A549 (cell line): ENCODE results near the gene RPL27A. TPM values are rescaled to one million over a fixed set of nuclear protein-coding genes. Genes with fewer than 3 reads are reported as not detected.

Source experiments
- ATAC-seq, 2 experiments: fragments of 200-7000 bp in 1 of 2; fragments of >200 bp in 1 of 2; cut with Nextera tagmentation in 1 of 2; cut with Tn5 transposase in 1 of 2; 3 replicates each; pipeline versions ENCODE4 v1.8.0 to v1.9.1; 2018 to 2020; ENCODE audit warnings: mild to moderate bottlenecking in 1 of 2, moderate library complexity in 1 of 2
- CTCF ChIA-PET: fragments of 300-600 bp; sonication (Branson Sonifier 250); formaldehyde crosslinking; extraction: SDS; loops from one replicate; lab custom pipeline; 2021; ENCODE audit warnings: antibody characterized with exemption, inconsistent platforms; lab: Yijun Ruan, JAX
- POLR2A ChIA-PET: fragments of 350-600 bp; formaldehyde crosslinking; extraction: SDS; loops from one replicate; lab custom pipeline; 2021; ENCODE audit warnings: antibody characterized with exemption, inconsistent platforms; lab: Yijun Ruan, JAX
- DNase-seq, 2 experiments: peaks; one replicate each; pipeline versions ENCODE4 v3.0.0 to v3.0.0-alpha.2; 2011 to 2016; ENCODE audit warnings: low read depth in 1 of 2, low spot score in 1 of 2
- FAIRE-seq: peaks from 2 replicates; lab custom pipeline; 2011; peaks lifted over from hg19 to GRCh38; lab: Jason Lieb, UNC
- H3K27ac ChIP-seq, 2 experiments: fragments of >200 bp; sonication (Bioruptor Twin); formaldehyde crosslinking; 3 replicates each; pipeline ENCODE4 v1.5.1; 2016 to 2017
- H3K4me1 ChIP-seq: fragments of >200 bp; sonication (Bioruptor Twin); formaldehyde crosslinking; 3 replicates; pipeline ENCODE4 v1.6.1; 2016
- H3K4me2 ChIP-seq: fragments of >200 bp; sonication (Bioruptor Twin); formaldehyde crosslinking; 3 replicates; pipeline ENCODE4 v1.6.1; 2016
- H3K4me3 ChIP-seq: fragments of >200 bp; sonication (Bioruptor Twin); formaldehyde crosslinking; 3 replicates; pipeline ENCODE4 v1.5.1; 2016
- H3K9me3 ChIP-seq: fragments of >200 bp; sonication (Bioruptor Twin); formaldehyde crosslinking; 3 replicates; pipeline ENCODE4 v1.6.1; 2016
- CBX2 ChIP-seq: fragments of 200-600 bp; sonication (generic); IDR thresholded peaks from 2 replicates; pipeline ENCODE4 v1.6.1; 2016; ENCODE audit warnings: low read depth, mild to moderate bottlenecking, borderline replicate concordance
- CHD2 ChIP-seq: fragments of 150-350 bp; IDR thresholded peaks from 2 replicates; pipeline ENCODE4 v1.6.1; 2014; ENCODE audit warnings: low read length; ENCODE audit not compliant: partially characterized antibody
- CHD4 ChIP-seq: fragments of 200-600 bp; sonication (generic); IDR thresholded peaks from 2 replicates; pipeline ENCODE4 v1.6.1; 2016; ENCODE audit warnings: antibody characterized with exemption, mild to moderate bottlenecking, borderline replicate concordance
- ESRRA ChIP-seq: fragments of 150-350 bp; IDR thresholded peaks from 2 replicates; pipeline ENCODE4 v1.6.1; 2014; ENCODE audit warnings: mild to moderate bottlenecking, low read length, borderline replicate concordance
- FOXS1 ChIP-seq: fragments of 250-450 bp; sonication (Bioruptor Pico); IDR thresholded peaks from 2 replicates; pipeline ENCODE4 v1.5.0; 2020; ENCODE audit warnings: mild to moderate bottlenecking, moderate library complexity
- HOXB5 ChIP-seq: fragments of 250-450 bp; sonication (Bioruptor Pico); IDR thresholded peaks from 2 replicates; pipeline ENCODE4 v1.5.0; 2020; ENCODE audit warnings: mild to moderate bottlenecking, moderate library complexity
- JUN ChIP-seq, 2 experiments: fragments of >200 bp; sonication (Bioruptor Twin); formaldehyde crosslinking; IDR thresholded peaks; 2 replicates in 1 of 2; 3 replicates in 1 of 2; pipeline ENCODE4 v1.6.1; 2016 to 2017
- NFE2L2 ChIP-seq: fragments of 150-350 bp; conservative IDR thresholded peaks from 2 replicates; pipeline ENCODE4 v1.6.1; 2014; ENCODE audit warnings: low read length
- POLR2A ChIP-seq: IDR thresholded peaks from 2 replicates; pipeline ENCODE4 v1.6.1; 2012; ENCODE audit warnings: mild to moderate bottlenecking, low read length
- TFCP2L1 ChIP-seq: fragments of 250-450 bp; sonication (Bioruptor Pico); IDR thresholded peaks from 2 replicates; pipeline ENCODE4 v1.5.0; 2021; ENCODE audit warnings: mild to moderate bottlenecking
- ZFP36 ChIP-seq: fragments of 450-650 bp; IDR thresholded peaks from 2 replicates; pipeline ENCODE4 v1.6.1; 2014; ENCODE audit warnings: borderline replicate concordance; ENCODE audit not compliant: partially characterized antibody
- WGBS: methylation state at CpG from one replicate; pipeline ENCODE4 v1.1.6; 2017; ENCODE audit errors: missing lambda C conversion rate; 5-methylcytosine and 5-hydroxymethylcytosine counted together
- polyA plus RNA-seq, 4 experiments: library from polyadenylated mRNA; depleted of rRNA in 3 of 4; stranded (reverse); fragments of >200 nt; fragmentation: RNase III in 1 of 4; extraction: RNeasy Plus Mini Kit Qiagen cat#74134 plus additional on column Dnase treatment in 1 of 4; gene quantifications; 2 replicates in 3 of 4; 3 replicates in 1 of 4; pipeline ENCODE4 v1.2.3, GENCODE V29; 2011 to 2017
- TF ChIP-seq, protein P1 (sequence below): fragments of >200 bp; sonication (Bioruptor Twin); formaldehyde crosslinking; IDR thresholded peaks from 2 replicates; pipeline ENCODE4 v1.6.1; 2016
- TF ChIP-seq, protein P2 (sequence below): fragments of 200-600 bp; sonication (generic); IDR thresholded peaks from 2 replicates; pipeline ENCODE4 v1.6.1; 2016; ENCODE audit warnings: antibody characterized with exemption, mild to moderate bottlenecking, moderate library complexity
- TF ChIP-seq, protein P3 (sequence below): fragments of 250-450 bp; sonication (Bioruptor Pico); IDR thresholded peaks from 2 replicates; pipeline ENCODE4 v1.5.0; 2021; ENCODE audit warnings: mild to moderate bottlenecking, moderate library complexity, borderline replicate concordance
- TF ChIP-seq, protein P4 (sequence below): IDR thresholded peaks from 2 replicates; pipeline ENCODE4 v1.6.1; 2012

Gene RPL27A
- polyA plus RNA-seq, 2 of the 4 experiments (the other 2 are of a cell fraction): 804 to 3,631 TPM

DNA sequence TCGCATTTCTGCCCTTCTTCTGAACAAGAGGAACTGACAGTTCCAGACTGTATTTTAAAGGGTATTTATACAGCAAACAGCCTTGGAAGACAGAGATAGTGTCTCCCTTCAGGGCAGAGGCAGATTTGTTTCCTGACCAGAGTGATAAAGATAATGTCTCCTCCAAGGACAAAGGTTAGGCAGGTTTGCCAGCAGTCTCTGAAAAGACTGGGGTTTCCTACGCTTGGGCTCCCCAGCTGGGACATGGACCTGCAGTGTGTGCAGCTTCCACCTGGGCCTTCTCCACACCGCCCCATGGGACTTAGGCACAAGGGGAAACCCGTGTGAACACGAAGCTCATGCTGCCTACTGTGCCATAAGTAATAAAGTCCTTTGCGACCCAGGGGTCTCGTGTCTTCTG lies 42.1 kb downstream of the RPL27A start (continued):
- TF ChIP-seq CHD4 (no peak), TFCP2L1 (CRISPR knock-in tag) (no peak)

DNA sequence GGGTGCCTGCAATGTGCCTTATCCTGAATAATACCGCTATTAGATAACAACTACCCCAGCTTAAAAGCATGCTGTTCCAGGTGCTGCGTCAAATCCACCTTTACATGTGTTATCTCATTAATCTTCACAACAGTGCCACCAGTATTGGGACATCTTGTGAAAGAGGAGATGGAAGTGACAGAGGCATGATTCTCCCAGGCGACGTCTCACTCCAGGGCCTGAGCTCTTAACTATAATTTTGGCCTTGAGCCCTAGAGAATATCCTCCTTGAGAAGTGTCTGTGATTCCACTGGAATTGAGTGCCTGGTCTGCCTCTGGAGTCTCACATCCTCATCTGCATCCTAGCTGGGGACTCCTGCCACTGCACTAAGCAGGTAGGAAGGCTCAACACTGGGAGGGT lies 43.8 kb downstream of the RPL27A start:
- FAIRE-seq (no peak), DNase-seq (no peak)
- POLR2A ChIA-PET: interaction anchor here (1.3 kb wide), 1 partner anchor 38 kb away, joined by 4 read pairs; no protein-coding TSS in a partner anchor
- WGBS: 92% methylated on average over 4 of the region's 4 CpGs
- Histone ChIP-seq H3K27ac (no peak overlapping the region), H3K4me3 (no peak overlapping the region), H3K4me2 (no peak overlapping the region), H3K9me3 (no peaks in the 10 kb centered on the region), H3K4me1 (peaks cover 22% of the 10 kb centered on the region)
- CTCF ChIA-PET: interaction anchor here (0.6 to 1.2 kb wide), 3 partner anchors 9 to 792 kb away, joined by 3 to 4 read pairs (median 3); no protein-coding TSS in a partner anchor
- no peak for TF ChIP-seq JUN (IDR thresholded peaks at IDR 0.05)
- TF ChIP-seq, protein P1, sequence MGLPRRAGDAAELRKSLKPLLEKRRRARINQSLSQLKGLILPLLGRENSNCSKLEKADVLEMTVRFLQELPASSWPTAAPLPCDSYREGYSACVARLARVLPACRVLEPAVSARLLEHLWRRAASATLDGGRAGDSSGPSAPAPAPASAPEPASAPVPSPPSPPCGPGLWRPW: no peak
- TF ChIP-seq CHD4: no peak
- TF ChIP-seq, protein P2, sequence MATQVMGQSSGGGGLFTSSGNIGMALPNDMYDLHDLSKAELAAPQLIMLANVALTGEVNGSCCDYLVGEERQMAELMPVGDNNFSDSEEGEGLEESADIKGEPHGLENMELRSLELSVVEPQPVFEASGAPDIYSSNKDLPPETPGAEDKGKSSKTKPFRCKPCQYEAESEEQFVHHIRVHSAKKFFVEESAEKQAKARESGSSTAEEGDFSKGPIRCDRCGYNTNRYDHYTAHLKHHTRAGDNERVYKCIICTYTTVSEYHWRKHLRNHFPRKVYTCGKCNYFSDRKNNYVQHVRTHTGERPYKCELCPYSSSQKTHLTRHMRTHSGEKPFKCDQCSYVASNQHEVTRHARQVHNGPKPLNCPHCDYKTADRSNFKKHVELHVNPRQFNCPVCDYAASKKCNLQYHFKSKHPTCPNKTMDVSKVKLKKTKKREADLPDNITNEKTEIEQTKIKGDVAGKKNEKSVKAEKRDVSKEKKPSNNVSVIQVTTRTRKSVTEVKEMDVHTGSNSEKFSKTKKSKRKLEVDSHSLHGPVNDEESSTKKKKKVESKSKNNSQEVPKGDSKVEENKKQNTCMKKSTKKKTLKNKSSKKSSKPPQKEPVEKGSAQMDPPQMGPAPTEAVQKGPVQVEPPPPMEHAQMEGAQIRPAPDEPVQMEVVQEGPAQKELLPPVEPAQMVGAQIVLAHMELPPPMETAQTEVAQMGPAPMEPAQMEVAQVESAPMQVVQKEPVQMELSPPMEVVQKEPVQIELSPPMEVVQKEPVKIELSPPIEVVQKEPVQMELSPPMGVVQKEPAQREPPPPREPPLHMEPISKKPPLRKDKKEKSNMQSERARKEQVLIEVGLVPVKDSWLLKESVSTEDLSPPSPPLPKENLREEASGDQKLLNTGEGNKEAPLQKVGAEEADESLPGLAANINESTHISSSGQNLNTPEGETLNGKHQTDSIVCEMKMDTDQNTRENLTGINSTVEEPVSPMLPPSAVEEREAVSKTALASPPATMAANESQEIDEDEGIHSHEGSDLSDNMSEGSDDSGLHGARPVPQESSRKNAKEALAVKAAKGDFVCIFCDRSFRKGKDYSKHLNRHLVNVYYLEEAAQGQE: no peak
- TF ChIP-seq HOXB5 (CRISPR knock-in tag): no peak
- TF ChIP-seq, protein P3, sequence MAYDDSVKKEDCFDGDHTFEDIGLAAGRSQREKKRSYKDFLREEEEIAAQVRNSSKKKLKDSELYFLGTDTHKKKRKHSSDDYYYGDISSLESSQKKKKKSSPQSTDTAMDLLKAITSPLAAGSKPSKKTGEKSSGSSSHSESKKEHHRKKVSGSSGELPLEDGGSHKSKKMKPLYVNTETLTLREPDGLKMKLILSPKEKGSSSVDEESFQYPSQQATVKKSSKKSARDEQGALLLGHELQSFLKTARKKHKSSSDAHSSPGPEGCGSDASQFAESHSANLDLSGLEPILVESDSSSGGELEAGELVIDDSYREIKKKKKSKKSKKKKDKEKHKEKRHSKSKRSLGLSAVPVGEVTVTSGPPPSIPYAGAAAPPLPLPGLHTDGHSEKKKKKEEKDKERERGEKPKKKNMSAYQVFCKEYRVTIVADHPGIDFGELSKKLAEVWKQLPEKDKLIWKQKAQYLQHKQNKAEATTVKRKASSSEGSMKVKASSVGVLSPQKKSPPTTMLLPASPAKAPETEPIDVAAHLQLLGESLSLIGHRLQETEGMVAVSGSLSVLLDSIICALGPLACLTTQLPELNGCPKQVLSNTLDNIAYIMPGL: no peak
- no peak for TF ChIP-seq ESRRA
- TF ChIP-seq POLR2A: no peak
- TF ChIP-seq NFE2L2: no peak
- no peak for TF ChIP-seq CBX2
- no peak for TF ChIP-seq FOXS1 (CRISPR knock-in tag)
- TF ChIP-seq, all 56 proteins: peak for 0
- ATAC-seq: no peak

DNA sequence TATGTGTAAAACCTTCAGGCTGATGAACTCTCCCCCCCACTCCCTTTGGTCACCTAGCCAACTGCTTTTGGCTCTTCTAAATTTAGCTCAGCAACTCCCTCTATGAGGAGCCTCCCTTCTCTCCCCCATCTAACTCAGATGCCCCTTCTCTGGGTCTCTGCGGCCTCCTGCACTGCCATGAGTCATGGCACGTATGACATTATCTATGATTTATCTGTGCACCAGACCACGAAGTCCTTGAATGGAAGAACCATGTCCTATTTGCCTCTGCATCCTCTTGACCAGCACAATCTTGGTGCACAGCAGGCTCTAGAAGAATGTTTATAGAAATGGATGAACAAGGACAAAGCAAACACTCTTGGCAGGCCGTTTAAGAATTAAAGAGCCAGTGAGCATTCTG lies 46.0 kb downstream of the RPL27A start:
- Histone ChIP-seq H3K4me2 (no peak overlapping the region), H3K4me1 (peaks cover 26% of the 10 kb centered on the region), H3K4me3 (no peak overlapping the region), H3K27ac (no peak overlapping the region), H3K9me3 (no peaks in the 10 kb centered on the region)
- TF ChIP-seq TFCP2L1 (CRISPR knock-in tag): no peak
- TF ChIP-seq ZFP36: no peak
- no peak for TF ChIP-seq CHD2
- TF ChIP-seq, protein P4, sequence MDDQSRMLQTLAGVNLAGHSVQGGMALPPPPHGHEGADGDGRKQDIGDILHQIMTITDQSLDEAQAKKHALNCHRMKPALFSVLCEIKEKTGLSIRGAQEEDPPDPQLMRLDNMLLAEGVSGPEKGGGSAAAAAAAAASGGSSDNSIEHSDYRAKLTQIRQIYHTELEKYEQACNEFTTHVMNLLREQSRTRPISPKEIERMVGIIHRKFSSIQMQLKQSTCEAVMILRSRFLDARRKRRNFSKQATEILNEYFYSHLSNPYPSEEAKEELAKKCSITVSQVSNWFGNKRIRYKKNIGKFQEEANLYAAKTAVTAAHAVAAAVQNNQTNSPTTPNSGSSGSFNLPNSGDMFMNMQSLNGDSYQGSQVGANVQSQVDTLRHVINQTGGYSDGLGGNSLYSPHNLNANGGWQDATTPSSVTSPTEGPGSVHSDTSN: no peak
- WGBS: 54% methylated on average over 4 of the region's 4 CpGs
- no peak for DNase-seq
- POLR2A ChIA-PET: interaction anchor here (1.6 kb wide), 1 partner anchor 40 kb away, joined by 4 read pairs; no protein-coding TSS in a partner anchor
- no peak for FAIRE-seq
- no peak for ATAC-seq
- CTCF ChIA-PET: no interaction called here
